MV-4-11 (cell line): ENCODE measurements around the gene PPL.

Experiments
- DNase-seq: peaks from one replicate; lab custom pipeline; 2025; lab: John Stamatoyannopoulos, UW

PPL gene

GRCh38 chr16:4909825-4910224, 27.1 kb downstream of the PPL start:
- DNase-seq, result no peak

- DNase-seq, result no peak
Observed at GRCh38 chr16:4908854-4909401, 28.0 kb downstream of the PPL start.

- no peak for DNase-seq
Observed at GRCh38 chr16:4904942-4905615, 31.9 kb downstream of the PPL start.

GRCh38 chr16:4904108-4904941, 32.6 kb downstream of the PPL start:
- no peak for DNase-seq

GRCh38 chr16:4902038-4902437, 34.9 kb downstream of the PPL start:
- no peak for DNase-seq

GRCh38 chr16:4900750-4901149, 36.2 kb downstream of the PPL start:
- no peak for DNase-seq

GRCh38 chr16:4900036-4900435, 36.9 kb downstream of the PPL start:
- no peak for DNase-seq

GRCh38 chr16:4899474-4899846, 37.5 kb downstream of the PPL start:
- DNase-seq, result no peak

GRCh38 chr16:4898811-4899473, 38.0 kb downstream of the PPL start:
- DNase-seq, result no peak

GRCh38 chr16:4897328-4897727, 39.6 kb downstream of the PPL start:
- no peak for DNase-seq

- DNase-seq, result peak; percentile 8
Observed at GRCh38 chr16:4896761-4897160, 40.2 kb downstream of the PPL start.

- DNase-seq, result no peak
Observed at GRCh38 chr16:4895366-4895765, 41.6 kb downstream of the PPL start.

GRCh38 chr16:4894276-4895150, 42.4 kb downstream of the PPL start:
- DNase-seq, result no peak

- no peak for DNase-seq
Observed at GRCh38 chr16:4893103-4893862, 43.7 kb downstream of the PPL start.

- peak; percentile 43 for DNase-seq
Observed at GRCh38 chr16:4892361-4893102, 44.4 kb downstream of the PPL start.

- DNase-seq, result no peak
Observed at GRCh38 chr16:4891886-4892216, 45.1 kb downstream of the PPL start.

- DNase-seq, result no peak
Observed at GRCh38 chr16:4891097-4891885, 45.7 kb downstream of the PPL start.

- DNase-seq, result no peak
Observed at GRCh38 chr16:4890686-4891085, 46.3 kb downstream of the PPL start.

- DNase-seq, result no peak
Observed at GRCh38 chr16:4890026-4890425, 46.9 kb downstream of the PPL start.
